LHCN-M2 (cell line): ENCODE data around the gene ZNF260. TPM values are rescaled to one million over a fixed set of nuclear protein-coding genes. Genes with fewer than 3 reads are reported as not detected.
"Not testable (repeated sequence)": the region's sequence is repeated elsewhere in the genome, so short reads cannot be mapped to it uniquely, and the experiment has no call there.

Source experiments
- DNase-seq: peaks from one replicate; pipeline ENCODE4 v3.0.0-alpha.2; 2012; ENCODE audit warnings: low read depth
- polyA plus RNA-seq: library from polyadenylated mRNA; unstranded; fragments of >200 nt; gene quantifications from one replicate; pipeline ENCODE4 v1.2.1, GENCODE V29; 2012; ENCODE audit warnings: missing spikeins
- total RNA-seq: library from RNA; depleted of rRNA; stranded (reverse); fragments of >200 nt; gene quantifications from 2 replicates; pipeline ENCODE4 v1.2.3, GENCODE V29; 2014; rRNA removed

ZNF260 gene
- total RNA-seq: 13.5 and 14.5 TPM in 2 replicates
- 4.6 TPM for polyA plus RNA-seq

DNA sequence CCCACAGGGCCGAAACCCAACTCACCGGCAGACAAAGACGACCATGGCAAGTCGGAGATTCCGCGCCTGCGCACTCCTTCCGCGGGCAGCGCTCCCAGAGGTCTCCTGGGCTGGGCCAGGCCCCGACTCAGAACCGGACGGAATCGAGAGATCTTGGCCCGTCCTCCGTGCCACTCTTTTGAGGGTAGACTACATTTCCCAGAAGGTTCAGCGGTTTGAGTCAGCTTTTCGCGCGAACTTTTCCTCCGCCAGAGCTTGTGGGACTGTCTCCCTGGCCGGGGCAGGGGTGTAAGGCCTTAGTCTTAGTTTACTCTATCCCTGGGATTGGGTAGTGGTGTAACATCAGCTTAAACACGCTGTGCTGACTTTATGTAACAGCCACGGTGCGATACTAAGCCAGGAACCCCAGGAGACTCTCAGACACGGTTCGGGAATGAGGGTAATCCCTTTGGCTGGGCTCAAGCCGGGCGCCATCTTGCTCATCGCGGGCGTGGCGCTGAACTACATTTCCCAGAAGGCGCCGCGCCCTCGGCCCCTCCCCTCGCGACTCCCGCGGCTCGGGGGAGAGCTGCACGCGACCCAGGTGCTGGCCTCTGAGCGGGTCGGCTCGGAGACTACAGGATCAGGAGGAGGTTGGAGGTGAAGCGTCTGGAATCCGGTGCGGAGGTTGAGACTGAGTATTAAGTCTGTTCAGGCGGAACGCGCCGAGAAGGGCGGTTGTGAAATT, at the start of gene ZNF260:
ZNF260 (minus strand) TSS at position 78 of the 727 bp plus-strand sequence. CDS start 13,033 bp downstream, outside the sequence.
- peak; percentile 97 for DNase-seq

DNA sequence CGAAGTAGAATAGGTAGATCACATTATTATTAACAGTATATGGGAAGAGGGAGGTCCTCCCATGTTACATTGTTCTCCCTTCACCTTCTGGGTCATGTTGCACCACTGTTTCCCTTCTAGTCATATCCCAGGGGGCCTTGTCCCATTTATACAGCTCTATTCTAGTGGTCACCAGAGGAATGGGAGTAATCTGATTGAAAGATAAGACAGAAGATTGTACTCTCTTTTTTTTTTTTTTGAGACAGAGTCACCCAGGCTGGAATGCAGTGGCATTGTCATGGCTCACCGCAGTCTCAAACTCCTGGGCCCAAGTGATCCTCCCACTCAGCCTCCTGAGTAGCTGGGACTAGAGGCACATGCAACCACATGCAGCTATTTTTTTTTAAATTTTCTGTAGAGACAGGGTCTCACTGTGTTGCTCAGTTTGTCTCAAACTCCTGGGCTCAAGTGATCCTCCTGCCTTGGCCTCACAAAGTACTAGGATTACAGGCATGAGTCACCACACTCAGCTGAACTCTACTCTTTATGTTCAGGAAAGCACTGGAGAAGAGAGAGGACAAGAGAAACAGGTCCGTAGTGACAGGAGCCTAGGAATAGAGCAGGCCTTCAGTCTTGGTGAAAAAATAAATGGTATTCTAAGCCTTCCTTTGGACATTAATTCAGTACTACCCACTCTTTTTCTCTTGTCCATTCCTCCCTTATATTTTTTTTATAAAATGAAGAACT, 49.4 kb upstream of the ZNF260 start:
- no peak for DNase-seq

DNA sequence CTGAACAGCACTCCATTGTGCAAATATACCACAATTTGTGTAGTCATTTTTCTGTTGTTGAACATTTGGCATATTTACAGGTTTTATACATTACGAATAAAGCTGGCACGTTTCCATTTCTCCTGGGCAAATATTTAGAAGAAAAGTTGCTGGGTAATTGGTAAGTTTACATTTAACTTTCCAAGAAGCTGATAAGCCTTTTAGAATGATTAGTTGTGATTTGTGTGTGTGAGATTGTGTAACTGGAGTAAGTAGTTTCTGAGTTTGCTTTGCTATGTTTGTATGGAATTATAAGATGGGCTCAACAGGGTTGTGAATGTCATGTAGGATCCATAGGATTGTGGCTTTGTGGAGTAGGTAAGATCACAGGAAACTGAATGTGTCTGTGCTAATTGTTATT, 46.7 kb upstream of the ZNF260 start:
- no peak for DNase-seq

- DNase-seq: peak; percentile 15
These were observed 46.0 kb upstream of the ZNF260 start for GRCh38 chr19:36573895-36574720.

DNA sequence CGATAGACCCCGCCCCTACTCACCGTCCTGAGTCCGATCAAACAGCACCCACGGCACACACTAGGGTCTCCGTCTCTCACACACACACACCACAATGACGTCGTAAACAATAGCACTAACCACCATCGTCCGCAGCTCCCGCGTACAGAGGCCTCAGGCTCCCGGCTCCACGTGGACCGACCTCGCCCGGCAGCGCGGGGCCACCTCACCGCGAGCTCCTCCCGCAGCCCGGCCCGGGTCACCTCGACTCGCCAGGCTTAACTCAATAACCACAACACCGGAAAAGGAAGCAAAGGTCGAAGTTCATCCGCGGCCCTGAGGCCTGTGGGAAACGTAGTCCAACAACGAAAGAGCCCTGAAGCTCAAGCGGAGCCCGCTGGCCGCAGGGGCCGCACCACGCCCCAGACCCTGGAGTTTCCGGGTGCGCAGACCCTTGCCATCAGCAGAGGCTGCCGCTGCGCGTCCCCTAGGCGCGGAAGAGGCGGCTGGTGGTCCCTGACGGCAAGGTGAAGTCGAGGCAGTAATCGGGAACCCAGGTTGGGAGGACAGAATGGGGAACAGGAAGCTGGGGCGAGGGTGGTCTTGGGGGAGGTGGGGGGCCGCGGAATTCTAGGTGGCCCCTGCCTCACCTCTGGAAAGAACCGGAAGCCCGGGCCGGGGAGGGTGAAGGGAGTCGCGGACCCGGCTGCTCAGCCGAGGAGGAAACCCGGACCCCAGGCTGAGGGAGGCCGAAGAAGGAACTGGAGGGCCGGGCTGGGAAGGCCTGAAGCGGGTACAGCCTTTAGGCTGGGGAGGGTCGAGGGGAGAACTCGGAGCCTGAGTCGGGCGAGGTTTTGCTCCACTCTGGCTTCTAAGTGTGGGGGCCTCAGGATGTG, 45.2 kb upstream of the ZNF260 start, which contains the start of gene ZNF529:
ZNF529 (minus strand) TSS at position 273 of the 875 bp plus-strand sequence. CDS start 946 bp downstream, outside the sequence.
- DNase-seq: peak; percentile 88

DNA sequence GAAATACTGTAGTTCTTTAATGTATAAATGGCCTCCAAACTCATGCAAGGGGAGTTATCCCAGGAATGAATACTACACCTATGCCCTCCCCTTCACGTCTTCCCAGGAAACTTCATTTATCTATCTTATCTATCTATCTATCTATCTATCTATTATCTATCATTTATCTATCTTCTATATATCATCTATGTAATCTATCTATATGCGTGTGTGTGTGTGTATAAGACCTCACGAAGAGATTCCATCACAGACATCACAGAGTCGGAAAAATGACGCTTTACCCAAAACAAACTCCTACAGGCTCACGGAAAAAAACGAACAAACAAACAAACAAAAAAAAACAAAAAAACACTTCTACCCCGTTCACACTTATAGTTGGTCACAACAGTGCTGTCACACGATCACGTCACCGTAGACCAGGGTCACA, 44.5 kb upstream of the ZNF260 start:
- no peak for DNase-seq

GRCh38 chr19:36564391-36564790, 36.3 kb upstream of the ZNF260 start:
- no peak for DNase-seq

- DNase-seq: peak; percentile 26
These were observed 19.1 kb upstream of the ZNF260 start for GRCh38 chr19:36547001-36547732.

- DNase-seq: no peak
These were observed 949 bp upstream of the ZNF260 start for GRCh38 chr19:36528921-36529518.

DNA sequence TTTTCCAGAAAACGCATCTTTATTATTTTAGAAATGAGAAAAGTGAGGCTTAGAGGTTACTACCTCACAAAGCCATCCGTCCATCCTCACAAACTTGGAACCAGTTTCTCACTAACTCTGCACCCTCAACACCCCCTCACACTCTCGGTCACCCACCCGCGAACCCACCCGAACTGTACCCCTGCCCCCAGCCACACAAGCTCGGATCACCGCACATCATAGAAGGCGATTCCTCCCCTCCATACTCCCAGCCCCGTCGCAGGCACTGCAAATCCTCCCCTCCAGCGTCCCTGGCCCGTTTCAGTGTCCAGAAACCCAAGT, 238 bp downstream of the ZNF260 start:
- DNase-seq: no peak

- DNase-seq: no peak
These were observed 730 bp downstream of the ZNF260 start for GRCh38 chr19:36527341-36527740.

DNA sequence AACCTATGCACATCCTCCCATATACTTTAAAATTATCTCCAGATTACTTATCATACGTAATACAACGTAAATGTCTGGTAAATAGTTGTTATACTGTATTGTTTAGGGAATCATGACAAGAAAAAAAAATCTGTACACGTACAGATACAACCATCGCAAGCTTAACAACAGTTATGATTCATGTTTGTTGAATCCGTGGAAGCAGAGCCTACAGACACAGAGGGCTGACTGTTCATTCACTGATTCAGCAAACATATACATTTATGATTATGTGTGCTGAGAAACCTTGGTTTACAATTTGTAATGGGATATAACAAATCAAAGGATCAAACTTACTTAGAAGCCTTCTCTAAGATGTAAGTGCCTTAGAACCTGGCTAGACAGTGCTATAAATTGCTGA, 1.5 kb downstream of the ZNF260 start:
- DNase-seq: no peak

DNA sequence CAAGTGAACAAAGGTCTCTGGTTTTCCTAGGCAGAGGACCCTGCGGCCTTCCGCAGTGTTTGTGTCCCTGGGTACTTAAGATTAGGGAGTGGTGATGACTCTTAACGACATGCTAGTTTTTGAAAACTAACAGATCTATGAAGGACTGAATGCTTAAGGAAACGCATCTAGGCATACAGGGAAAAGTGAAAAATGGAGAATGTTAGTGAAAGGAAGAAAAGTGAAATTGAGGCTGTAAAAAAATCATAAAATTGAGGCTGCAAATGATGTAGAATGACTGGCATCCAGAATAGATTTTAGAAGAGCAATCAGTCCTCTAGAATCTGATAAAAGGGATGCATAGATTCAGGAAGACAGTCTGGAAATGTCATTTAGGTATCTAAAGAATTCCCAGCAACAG, 3.5 kb downstream of the ZNF260 start:
- DNase-seq: no peak

- no peak for DNase-seq
These were observed 14.0 kb downstream of the ZNF260 start for GRCh38 chr19:36514012-36514612.

- no peak for DNase-seq
These were observed 19.7 kb downstream of the ZNF260 start for GRCh38 chr19:36508325-36508724.

DNA sequence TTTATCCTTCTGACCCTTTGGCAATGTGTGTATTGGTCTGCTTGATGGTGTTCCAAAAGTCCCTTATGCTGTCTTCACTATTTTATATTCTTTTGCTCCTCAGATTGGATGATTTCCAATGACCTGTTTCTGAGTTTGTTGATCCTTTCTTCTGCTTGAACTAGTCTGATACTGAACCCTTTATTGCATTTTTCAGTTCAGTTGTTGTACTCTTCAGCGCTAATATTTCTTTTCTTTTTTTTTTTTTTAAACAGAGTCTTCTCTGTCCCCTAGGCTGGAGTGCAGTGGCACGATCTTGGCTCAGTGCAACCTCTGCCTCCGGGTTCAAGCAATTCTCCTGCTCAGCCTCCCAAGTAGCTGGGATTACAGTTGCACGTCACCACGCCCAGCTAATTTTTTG, 26.1 kb downstream of the ZNF260 start:
- DNase-seq: no peak

GRCh38 chr19:36497001-36497400, 31.1 kb downstream of the ZNF260 start:
- DNase-seq: no peak

- DNase-seq: peak; percentile 29
These were observed 35.2 kb downstream of the ZNF260 start for GRCh38 chr19:36492689-36493453.

GRCh38 chr19:36490846-36491245, 37.2 kb downstream of the ZNF260 start:
- not testable (repeated sequence) for DNase-seq
